Neural cell (in vitro differentiated cells): ENCODE measurements around the gene SLC6A6. TPM values are rescaled to one million over a fixed set of nuclear protein-coding genes. Genes with fewer than 3 reads are reported as not detected.

Experiments
- H2AFZ ChIP-seq: fragments of 200-600, 300-800 bp; sonication (generic), shearing (Covaris generic); 2 replicates; pipeline ENCODE4 v1.6.0; 2014; ENCODE audit warnings: low read depth, mild to moderate bottlenecking, antibody characterized with exemption, low read length, moderate library complexity
- H3F3A ChIP-seq: fragments of 200-600 bp; shearing (Covaris generic); 2 replicates; pipeline ENCODE4 v1.6.1; 2016; ENCODE audit warnings: mild to moderate bottlenecking, moderate library complexity, mixed read lengths, antibody characterized with exemption, low read length; ENCODE audit not compliant: insufficient read depth, poor library complexity, severe bottlenecking
- H3K27ac ChIP-seq: fragments of 200-600, 300-800 bp; sonication (generic), shearing (Covaris generic); 2 replicates; pipeline ENCODE4 v1.5.1; 2014; ENCODE audit warnings: mild to moderate bottlenecking, low read length, moderate library complexity
- H3K27me3 ChIP-seq: fragments of 300-800, 200-600 bp; sonication (generic), shearing (Covaris generic); 2 replicates; pipeline ENCODE4 v1.6.0; 2014; ENCODE audit warnings: mild to moderate bottlenecking, low read depth, low read length, moderate library complexity; ENCODE audit not compliant: insufficient read depth
- H3K36me3 ChIP-seq: fragments of 300-800, 200-600 bp; sonication (generic), shearing (Covaris generic); 2 replicates; pipeline ENCODE4 v1.5.1; 2014; ENCODE audit warnings: mild to moderate bottlenecking, antibody characterized with exemption, low read length, moderate library complexity; ENCODE audit not compliant: insufficient read depth
- H3K4me2 ChIP-seq: fragments of 300-800, 200-600 bp; sonication (generic), shearing (Covaris generic); 2 replicates; pipeline ENCODE4 v1.6.0; 2014; ENCODE audit warnings: mild to moderate bottlenecking, low read length
- H3K4me3 ChIP-seq: fragments of 300-800, 200-600 bp; sonication (generic), shearing (Covaris generic); 2 replicates; pipeline ENCODE4 v1.5.1; 2014; ENCODE audit warnings: mild to moderate bottlenecking, low read length, moderate library complexity
- H3K79me2 ChIP-seq: fragments of 200-600 bp; shearing (Covaris generic); replicated peaks from 2 replicates; pipeline ENCODE4 v1.6.0; 2014; ENCODE audit warnings: mild to moderate bottlenecking, low read length, moderate library complexity; ENCODE audit not compliant: insufficient read depth
- H3K9ac ChIP-seq: fragments of 300-800, 200-600 bp; sonication (generic), shearing (Covaris generic); 2 replicates; pipeline ENCODE4 v1.6.1; 2016; ENCODE audit warnings: mild to moderate bottlenecking, low read length, mixed read lengths
- H3K9me2 ChIP-seq: fragments of 200-600 bp; shearing (Covaris generic); 2 replicates; pipeline ENCODE4 v1.6.1; 2016; ENCODE audit warnings: mild to moderate bottlenecking, low read length, mixed read lengths; ENCODE audit not compliant: insufficient read depth
- H3K9me3 ChIP-seq: fragments of 200-600, 300-800 bp; sonication (generic), shearing (Covaris generic); 2 replicates; pipeline ENCODE4 v1.6.1; 2016; ENCODE audit warnings: mild to moderate bottlenecking, mixed run types, low read length, moderate library complexity, mixed read lengths
- H4K20me1 ChIP-seq: fragments of 200-600 bp; shearing (Covaris generic); 2 replicates; pipeline ENCODE4 v1.6.1; 2016; ENCODE audit warnings: mild to moderate bottlenecking, mixed run types; ENCODE audit not compliant: insufficient read depth
- EP300 ChIP-seq: fragments of 450-650 bp; conservative IDR thresholded peaks from 2 replicates; pipeline ENCODE4 v1.6.1; 2014; ENCODE audit warnings: antibody characterized with exemption, mild to moderate bottlenecking, moderate library complexity; ENCODE audit not compliant: poor library complexity, severe bottlenecking
- EZH2 ChIP-seq: fragments of 200-600, 300-800 bp; shearing (Covaris generic), sonication (generic); IDR thresholded peaks from 2 replicates; pipeline ENCODE4 v1.6.1; 2014; ENCODE audit warnings: antibody characterized with exemption, low read length, borderline replicate concordance, mild to moderate bottlenecking; ENCODE audit not compliant: insufficient read depth, poor library complexity, severe bottlenecking
- MXI1 ChIP-seq: fragments of 450-650 bp; conservative IDR thresholded peaks from 2 replicates; pipeline ENCODE4 v1.6.1; 2014; ENCODE audit warnings: antibody characterized with exemption, mild to moderate bottlenecking; ENCODE audit not compliant: poor library complexity, severe bottlenecking
- POLR2AphosphoS5 ChIP-seq: IDR thresholded peaks from 2 replicates; pipeline ENCODE4 v1.6.1; 2012
- RAD21 ChIP-seq: fragments of 450-650 bp; conservative IDR thresholded peaks from 2 replicates; pipeline ENCODE4 v1.6.1; 2014; ENCODE audit warnings: antibody characterized with exemption, mild to moderate bottlenecking, moderate library complexity
- SMC3 ChIP-seq: fragments of 450-650 bp; conservative IDR thresholded peaks from 2 replicates; pipeline ENCODE4 v1.6.1; 2014; ENCODE audit warnings: antibody characterized with exemption, mild to moderate bottlenecking, moderate library complexity; ENCODE audit not compliant: poor library complexity
- TAF1 ChIP-seq: IDR thresholded peaks from 2 replicates; pipeline ENCODE4 v1.6.1; 2012; ENCODE audit warnings: low read depth
- polyA plus RNA-seq: library from polyadenylated mRNA; depleted of rRNA; stranded (reverse); fragments of >200 nt; gene quantifications from 2 replicates; pipeline ENCODE4 v1.2.3, GENCODE V29; 2014
- TF ChIP-seq, protein P1 (sequence below): fragments of 450-650 bp; IDR thresholded peaks from 2 replicates; pipeline ENCODE4 v1.5.1; 2014; ENCODE audit warnings: antibody characterized with exemption, mild to moderate bottlenecking, moderate library complexity; ENCODE audit not compliant: poor library complexity, severe bottlenecking
- TF ChIP-seq, protein P2 (sequence below): IDR thresholded peaks from 2 replicates; pipeline ENCODE4 v1.6.1; 2012; ENCODE audit warnings: borderline replicate concordance

Gene SLC6A6
- polyA plus RNA-seq, 1 donor from 2014 or later, result 15.9 TPM

DNA sequence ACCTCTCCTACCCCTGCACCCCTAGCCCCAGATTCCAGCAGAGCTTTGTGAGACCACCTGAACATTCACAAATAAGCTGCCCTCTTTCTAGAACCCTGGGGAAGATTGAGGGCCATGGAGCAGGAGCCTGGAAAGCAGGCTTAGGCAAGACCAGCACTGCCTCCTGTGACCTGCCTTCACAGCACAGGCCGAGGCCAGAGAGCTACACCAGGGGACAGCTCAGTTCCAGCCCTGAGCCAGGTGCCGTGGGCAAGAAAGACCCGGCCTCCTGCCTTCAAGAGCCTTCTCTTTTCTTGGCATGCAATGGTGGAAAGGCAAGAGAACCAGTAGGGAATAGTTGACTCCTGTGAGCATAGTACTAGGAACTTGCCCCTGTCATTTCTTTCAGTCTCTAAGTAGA lies 48.1 kb downstream of the SLC6A6 start:
- H3K27ac ChIP-seq, result no peak overlapping the region
- peaks cover 14% of the 10 kb centered on the region for H3K36me3 ChIP-seq

DNA sequence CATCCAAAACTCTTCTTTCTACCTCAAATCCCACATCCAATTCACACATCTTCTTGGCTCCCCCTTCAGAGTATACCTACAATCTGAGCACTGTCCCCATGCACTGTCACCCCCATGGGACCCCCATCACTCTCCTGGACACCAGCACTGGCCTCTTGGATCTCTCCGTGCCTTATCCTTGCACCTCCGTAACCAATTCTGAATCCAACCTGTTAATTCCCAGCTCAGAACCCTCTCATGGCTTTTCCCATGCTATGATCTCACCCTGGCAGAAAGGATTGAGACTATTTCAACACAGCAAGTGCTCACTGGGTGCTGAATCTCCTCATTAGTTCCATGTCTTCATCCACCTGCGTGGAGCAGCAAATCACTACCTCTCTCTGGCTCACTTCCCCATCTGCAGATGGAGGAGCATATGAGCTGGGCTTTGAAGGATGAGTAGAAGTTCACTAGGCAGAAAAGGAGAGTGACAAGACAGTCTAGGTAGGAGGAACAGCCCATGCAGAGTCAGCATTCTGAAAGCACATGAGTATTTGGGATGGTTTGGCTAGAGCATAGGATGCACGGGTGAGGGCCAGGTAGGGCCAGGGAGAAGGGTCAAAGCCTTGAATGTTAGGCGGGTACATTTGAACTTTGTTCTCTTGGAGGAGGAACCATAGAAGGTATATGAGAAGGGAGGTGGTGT lies 48.7 kb downstream of the SLC6A6 start:
- no peaks in the 10 kb centered on the region for H3K27me3 ChIP-seq
- H3K79me2 ChIP-seq, result no peaks in the 10 kb centered on the region
- H3K27ac ChIP-seq, result no peak overlapping the region
- no peaks in the 10 kb centered on the region for H4K20me1 ChIP-seq
- H3F3A ChIP-seq, result no peaks in the 10 kb centered on the region
- H3K4me3 ChIP-seq, result no peak overlapping the region
- no peak overlapping the region for H3K9ac ChIP-seq
- no peaks in the 10 kb centered on the region for H3K9me2 ChIP-seq
- no peak overlapping the region for H2AFZ ChIP-seq
- TF ChIP-seq EP300 (no peak), POLR2AphosphoS5 (no peak), SMC3 (no peak), TAF1 (no peak), MXI1 (no peak), RAD21 (no peak), EZH2 (no peak)
- TF ChIP-seq, protein P1, sequence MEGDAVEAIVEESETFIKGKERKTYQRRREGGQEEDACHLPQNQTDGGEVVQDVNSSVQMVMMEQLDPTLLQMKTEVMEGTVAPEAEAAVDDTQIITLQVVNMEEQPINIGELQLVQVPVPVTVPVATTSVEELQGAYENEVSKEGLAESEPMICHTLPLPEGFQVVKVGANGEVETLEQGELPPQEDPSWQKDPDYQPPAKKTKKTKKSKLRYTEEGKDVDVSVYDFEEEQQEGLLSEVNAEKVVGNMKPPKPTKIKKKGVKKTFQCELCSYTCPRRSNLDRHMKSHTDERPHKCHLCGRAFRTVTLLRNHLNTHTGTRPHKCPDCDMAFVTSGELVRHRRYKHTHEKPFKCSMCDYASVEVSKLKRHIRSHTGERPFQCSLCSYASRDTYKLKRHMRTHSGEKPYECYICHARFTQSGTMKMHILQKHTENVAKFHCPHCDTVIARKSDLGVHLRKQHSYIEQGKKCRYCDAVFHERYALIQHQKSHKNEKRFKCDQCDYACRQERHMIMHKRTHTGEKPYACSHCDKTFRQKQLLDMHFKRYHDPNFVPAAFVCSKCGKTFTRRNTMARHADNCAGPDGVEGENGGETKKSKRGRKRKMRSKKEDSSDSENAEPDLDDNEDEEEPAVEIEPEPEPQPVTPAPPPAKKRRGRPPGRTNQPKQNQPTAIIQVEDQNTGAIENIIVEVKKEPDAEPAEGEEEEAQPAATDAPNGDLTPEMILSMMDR, result no peak
- TF ChIP-seq, protein P2, sequence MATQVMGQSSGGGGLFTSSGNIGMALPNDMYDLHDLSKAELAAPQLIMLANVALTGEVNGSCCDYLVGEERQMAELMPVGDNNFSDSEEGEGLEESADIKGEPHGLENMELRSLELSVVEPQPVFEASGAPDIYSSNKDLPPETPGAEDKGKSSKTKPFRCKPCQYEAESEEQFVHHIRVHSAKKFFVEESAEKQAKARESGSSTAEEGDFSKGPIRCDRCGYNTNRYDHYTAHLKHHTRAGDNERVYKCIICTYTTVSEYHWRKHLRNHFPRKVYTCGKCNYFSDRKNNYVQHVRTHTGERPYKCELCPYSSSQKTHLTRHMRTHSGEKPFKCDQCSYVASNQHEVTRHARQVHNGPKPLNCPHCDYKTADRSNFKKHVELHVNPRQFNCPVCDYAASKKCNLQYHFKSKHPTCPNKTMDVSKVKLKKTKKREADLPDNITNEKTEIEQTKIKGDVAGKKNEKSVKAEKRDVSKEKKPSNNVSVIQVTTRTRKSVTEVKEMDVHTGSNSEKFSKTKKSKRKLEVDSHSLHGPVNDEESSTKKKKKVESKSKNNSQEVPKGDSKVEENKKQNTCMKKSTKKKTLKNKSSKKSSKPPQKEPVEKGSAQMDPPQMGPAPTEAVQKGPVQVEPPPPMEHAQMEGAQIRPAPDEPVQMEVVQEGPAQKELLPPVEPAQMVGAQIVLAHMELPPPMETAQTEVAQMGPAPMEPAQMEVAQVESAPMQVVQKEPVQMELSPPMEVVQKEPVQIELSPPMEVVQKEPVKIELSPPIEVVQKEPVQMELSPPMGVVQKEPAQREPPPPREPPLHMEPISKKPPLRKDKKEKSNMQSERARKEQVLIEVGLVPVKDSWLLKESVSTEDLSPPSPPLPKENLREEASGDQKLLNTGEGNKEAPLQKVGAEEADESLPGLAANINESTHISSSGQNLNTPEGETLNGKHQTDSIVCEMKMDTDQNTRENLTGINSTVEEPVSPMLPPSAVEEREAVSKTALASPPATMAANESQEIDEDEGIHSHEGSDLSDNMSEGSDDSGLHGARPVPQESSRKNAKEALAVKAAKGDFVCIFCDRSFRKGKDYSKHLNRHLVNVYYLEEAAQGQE, result no peak
- no peak overlapping the region for H3K4me2 ChIP-seq
- H3K36me3 ChIP-seq, result peaks cover 14% of the 10 kb centered on the region
- no peaks in the 10 kb centered on the region for H3K9me3 ChIP-seq

More for the DNA sequence above, 48.1 kb downstream of the SLC6A6 start:
- Histone ChIP-seq H3K27me3 (no peaks in the 10 kb centered on the region), H2AFZ (no peak overlapping the region), H3K9me2 (no peaks in the 10 kb centered on the region), H3K4me3 (no peak overlapping the region), H3K4me2 (no peak overlapping the region), H3F3A (no peaks in the 10 kb centered on the region), H3K9ac (no peak overlapping the region), H3K79me2 (no peaks in the 10 kb centered on the region), H4K20me1 (no peaks in the 10 kb centered on the region), H3K9me3 (no peaks in the 10 kb centered on the region)
- TF ChIP-seq RAD21 (no peak), POLR2AphosphoS5 (no peak), EZH2 (no peak), TAF1 (no peak), MXI1 (no peak), SMC3 (no peak)
- TF ChIP-seq, protein P1, result no peak
- TF ChIP-seq, protein P2, result no peak
